Activated CD8-positive, alpha-beta T cell treated with anti-CD3 and anti-CD28 coated beads for 36 hours (primary cell): ENCODE measurements around the gene UQCC5. TPM values are rescaled to one million over a fixed set of nuclear protein-coding genes. Genes with fewer than 3 reads are reported as not detected.

Source experiments
- ATAC-seq: fragments of 200-7000 bp; cut with Tn5 transposase; one replicate; pipeline ENCODE4 v1.10.0; 2021; ENCODE audit warnings: mild to moderate bottlenecking, moderate library complexity
- CTCF ChIA-PET: fragments of 350-600 bp; sonication (Branson Sonifier 250); formaldehyde crosslinking; loops from one replicate; lab custom pipeline; 2021; ENCODE audit warnings: antibody characterized with exemption; lab: Charles Lee
- POLR2A ChIA-PET: fragments of 350-600 bp; sonication (Branson Sonifier 250); formaldehyde crosslinking; loops from one replicate; lab custom pipeline; 2021; ENCODE audit warnings: antibody characterized with exemption; lab: Charles Lee
- DNase-seq: peaks from one replicate; pipeline ENCODE4 v3.0.0-alpha.2; 2020
- H3K27ac Mint-ChIP-seq: one replicate; pipeline ENCODE4 v1.8.0; 2021; ENCODE audit warnings: mild to moderate bottlenecking, mixed read lengths
- H3K27me3 Mint-ChIP-seq: one replicate; pipeline ENCODE4 v1.8.0; 2021; ENCODE audit warnings: mixed read lengths
- H3K36me3 Mint-ChIP-seq: one replicate; pipeline ENCODE4 v1.8.0; 2021; ENCODE audit warnings: low read depth, mixed read lengths
- H3K4me1 Mint-ChIP-seq: one replicate; pipeline ENCODE4 v1.8.0; 2021; ENCODE audit warnings: low read depth, mixed read lengths
- H3K4me3 Mint-ChIP-seq: one replicate; pipeline ENCODE4 v1.8.0; 2021; ENCODE audit warnings: mild to moderate bottlenecking, moderate library complexity, mixed read lengths
- H3K9me3 Mint-ChIP-seq: one replicate; pipeline ENCODE4 v1.8.0; 2021; ENCODE audit warnings: mixed read lengths
- CTCF ChIP-seq: fragments of 200-600 bp; IDR thresholded peaks from one replicate; pipeline ENCODE4 v1.8.0; 2022; ENCODE audit warnings: antibody characterized with exemption, mild to moderate bottlenecking
- intact Hi-C: fragments of 100-400 bp; cut with micrococcal nuclease; formaldehyde crosslinking; loops from one replicate; pipeline ENCODE4 v1.10.0; 2022
- total RNA-seq, 2 experiments: library from RNA; stranded (reverse); gene quantifications; one replicate each; pipeline ENCODE4 v1.2.3, GENCODE V29; 2021

UQCC5 gene
- total RNA-seq, 2 experiments from 2014 or later: 14.0 to 20.5 TPM

GRCh38 chr3:52503788-52504424, 32.5 kb upstream of the UQCC5 start:
- ChIA-PET CTCF (no interaction called here), POLR2A (interaction anchor here (0.5 kb wide), 1 partner anchor 8 kb away, joined by 3 read pairs; the partner anchor contains the start of gene STAB1)
- Mint-ChIP-seq H3K27me3 (no peaks in the 10 kb centered on the region), H3K4me3 (no peak overlapping the region), H3K36me3 (no peaks in the 10 kb centered on the region), H3K9me3 (no peaks in the 10 kb centered on the region), H3K4me1 (no peaks in the 10 kb centered on the region), H3K27ac (no peak overlapping the region)
- intact Hi-C loops: no loop called here
- ATAC-seq (no peak), DNase-seq (no peak)
- no peak for TF ChIP-seq CTCF

- Mint-ChIP-seq H3K4me3 (no peak overlapping the region), H3K4me1 (no peaks in the 10 kb centered on the region), H3K27ac (no peak overlapping the region), H3K9me3 (no peaks in the 10 kb centered on the region), H3K27me3 (no peaks in the 10 kb centered on the region), H3K36me3 (no peaks in the 10 kb centered on the region)
- CTCF ChIA-PET: no interaction called here
- no peak for TF ChIP-seq CTCF
- intact Hi-C loops: no loop called here
- POLR2A ChIA-PET: interaction anchor here (0.5 kb wide), 1 partner anchor 224 kb away, joined by 3 read pairs; no protein-coding TSS in a partner anchor
- DNase-seq (no peak), ATAC-seq (no peak)
Measured at GRCh38 chr3:52504977-52505376, 31.4 kb upstream of the UQCC5 start.

GRCh38 chr3:52506266-52506966, 30.0 kb upstream of the UQCC5 start:
- POLR2A ChIA-PET: no interaction called here
- DNase-seq (no peak), ATAC-seq (no peak)
- CTCF ChIA-PET: no interaction called here
- no peak for TF ChIP-seq CTCF
- Mint-ChIP-seq H3K27me3 (no peaks in the 10 kb centered on the region), H3K27ac (no peak overlapping the region), H3K9me3 (no peaks in the 10 kb centered on the region), H3K36me3 (no peaks in the 10 kb centered on the region), H3K4me3 (no peak overlapping the region), H3K4me1 (no peaks in the 10 kb centered on the region)
- intact Hi-C loops: no loop called here

GRCh38 chr3:52507359-52507758, 29.0 kb upstream of the UQCC5 start:
- Mint-ChIP-seq H3K4me3 (no peak overlapping the region), H3K36me3 (no peaks in the 10 kb centered on the region), H3K4me1 (no peaks in the 10 kb centered on the region), H3K27me3 (no peaks in the 10 kb centered on the region), H3K27ac (no peak overlapping the region), H3K9me3 (no peaks in the 10 kb centered on the region)
- DNase-seq (no peak), ATAC-seq (no peak)
- ChIA-PET CTCF (no interaction called here), POLR2A (no interaction called here)
- TF ChIP-seq CTCF: no peak
- intact Hi-C loops: no loop called here

- H3K36me3 Mint-ChIP-seq: no peaks in the 10 kb centered on the region
Measured at GRCh38 chr3:52509753-52510328, 26.6 kb upstream of the UQCC5 start.

More at GRCh38 chr3:52509753-52510328, 26.6 kb upstream of the UQCC5 start:
- no peak for ATAC-seq
- no peak for DNase-seq
- TF ChIP-seq CTCF: no peak
- Mint-ChIP-seq H3K27ac (no peak overlapping the region), H3K4me3 (no peak overlapping the region), H3K27me3 (no peaks in the 10 kb centered on the region), H3K9me3 (no peaks in the 10 kb centered on the region), H3K4me1 (no peaks in the 10 kb centered on the region)
- POLR2A ChIA-PET: no interaction called here
- intact Hi-C loops: no loop called here
- CTCF ChIA-PET: no interaction called here
